ENCODE measurements around the gene HNRNPA2B1.

HNRNPA2B1 gene

DNA sequence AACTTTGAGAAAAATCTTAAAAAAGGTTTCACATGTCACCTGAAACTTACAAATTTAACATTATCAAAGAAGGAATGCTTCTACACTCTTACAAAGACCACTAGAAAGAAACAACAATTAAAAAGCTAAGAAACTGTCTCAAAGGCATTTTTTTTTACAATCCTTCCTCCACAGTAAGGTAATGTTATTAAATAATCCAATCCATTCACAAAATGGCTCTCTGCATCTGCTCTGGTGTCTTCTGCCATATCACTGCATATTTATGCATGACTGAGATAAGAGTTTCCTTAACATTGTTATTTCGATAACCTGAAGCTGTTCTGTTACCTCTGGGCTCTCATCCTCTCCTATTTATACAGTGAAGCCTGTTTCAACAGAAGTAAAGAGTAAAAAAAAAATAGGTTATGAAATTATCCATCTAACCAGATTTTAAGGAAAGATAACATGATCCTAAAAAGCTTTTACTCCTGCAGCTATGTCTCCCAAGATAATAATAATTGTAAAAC is 8.5 kb downstream of the HNRNPA2B1 start:
- Histone ChIP-seq H3K9ac (no peak overlapping the region), H4K20me1 (peaks cover 100% of the 10 kb centered on the region), H3K27ac (no peak overlapping the region), H3K4me3 (no peak overlapping the region), H3K4me1 (peaks cover 48% of the 10 kb centered on the region), H3K9me3 (no peaks in the 10 kb centered on the region), H3K27me3 (no peaks in the 10 kb centered on the region), H3K36me3 (peaks cover 95% of the 10 kb centered on the region), H3K4me2 (peak overlapping the region; percentile 81)
- no peak for TF ChIP-seq Cebpa-rat (IDR thresholded peaks at IDR 0.05)

DNA sequence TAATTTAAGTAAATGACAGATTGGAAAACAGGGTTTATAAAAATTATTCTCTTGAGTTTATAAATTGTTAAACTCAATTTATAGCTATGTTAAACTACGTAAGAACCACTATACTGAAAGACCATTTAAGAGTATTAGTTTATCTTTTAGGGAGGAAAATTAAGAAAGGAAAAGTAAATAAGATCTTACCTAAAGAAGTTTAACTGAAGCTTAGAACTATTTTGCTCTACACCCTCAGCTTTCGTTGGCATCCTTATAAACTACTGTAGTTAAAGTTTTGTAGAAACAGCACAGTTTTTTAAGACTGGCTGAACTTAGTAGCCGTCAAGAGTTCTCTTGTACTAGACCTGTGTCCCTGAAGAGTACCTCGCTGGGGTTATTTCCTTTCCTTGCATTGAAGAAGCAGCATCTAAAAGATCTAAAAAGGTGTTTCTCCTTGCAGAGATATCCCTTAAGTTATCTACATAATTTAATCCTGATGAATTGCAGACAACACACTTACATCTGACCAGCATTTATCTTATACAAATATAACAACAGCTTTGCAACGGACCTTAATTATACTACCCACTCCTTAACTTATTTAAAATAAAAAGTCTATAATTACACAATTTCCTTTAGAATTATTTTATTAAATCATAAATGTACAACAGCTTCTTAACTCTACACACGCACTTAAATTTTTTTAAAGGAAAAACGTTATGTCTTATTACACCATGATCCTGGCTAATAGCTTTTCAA is 9.1 kb downstream of the HNRNPA2B1 start:
- Histone ChIP-seq H3K9ac (no peak overlapping the region), H3K36me3 (peaks cover 89% of the 10 kb centered on the region), H3K4me2 (no peak overlapping the region), H3K27me3 (no peaks in the 10 kb centered on the region), H3K9me3 (no peaks in the 10 kb centered on the region), H4K20me1 (peaks cover 100% of the 10 kb centered on the region), H3K27ac (no peak overlapping the region), H3K4me1 (peaks cover 41% of the 10 kb centered on the region), H3K4me3 (no peak overlapping the region)
- TF ChIP-seq Cebpa-rat (IDR thresholded peaks at IDR 0.05), result no peak

DNA sequence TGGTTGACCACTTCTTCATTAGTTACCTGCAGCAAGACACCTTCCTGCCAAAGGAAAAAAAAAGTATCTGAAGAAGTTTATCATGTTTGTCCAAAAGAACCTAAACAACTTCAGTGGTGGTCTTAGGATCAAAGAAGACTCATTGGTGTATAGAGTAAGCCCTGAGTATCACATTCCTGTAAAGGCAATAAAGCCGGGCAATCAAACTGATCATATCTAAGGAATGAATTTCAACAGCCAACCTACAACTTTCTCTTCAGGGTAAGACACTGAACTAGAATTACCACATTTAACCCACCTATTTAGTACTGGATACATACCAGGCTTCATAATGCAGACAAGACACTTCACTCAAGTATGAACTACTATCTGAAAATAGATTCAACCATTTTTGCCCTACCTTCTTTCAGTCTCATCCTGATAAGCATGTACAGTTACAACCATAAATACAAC is 10.1 kb downstream of the HNRNPA2B1 start:
- Histone ChIP-seq H3K27me3 (no peaks in the 10 kb centered on the region), H3K9ac (no peak overlapping the region), H3K9me3 (no peaks in the 10 kb centered on the region), H3K36me3 (peaks cover 79% of the 10 kb centered on the region), H3K4me3 (no peak overlapping the region), H4K20me1 (peaks cover 100% of the 10 kb centered on the region), H3K27ac (no peak overlapping the region), H3K4me1 (peaks cover 32% of the 10 kb centered on the region), H3K4me2 (no peak overlapping the region)
- no peak for TF ChIP-seq Cebpa-rat (IDR thresholded peaks at IDR 0.05)

DNA sequence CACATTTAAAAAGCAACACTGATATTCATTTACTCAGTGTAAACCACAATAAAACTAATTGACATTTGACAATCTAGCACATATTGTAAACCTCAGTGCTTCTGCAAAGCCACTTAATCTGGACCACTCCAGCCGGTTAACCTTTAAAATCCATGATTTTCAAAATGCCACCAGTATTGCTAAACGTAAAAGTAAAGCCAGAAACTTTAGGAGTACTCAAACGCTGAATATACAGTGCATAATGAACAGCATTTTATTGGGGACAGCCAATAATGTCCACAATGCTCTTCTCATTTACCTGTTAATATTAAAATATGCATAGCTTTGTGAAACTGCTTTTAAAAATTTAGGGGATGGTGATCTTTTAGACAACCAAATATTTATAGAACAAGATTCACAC is 10.8 kb downstream of the HNRNPA2B1 start:
- H3K36me3 ChIP-seq, result peaks cover 77% of the 10 kb centered on the region
- H4K20me1 ChIP-seq, result peaks cover 100% of the 10 kb centered on the region
- no peak overlapping the region for H3K9ac ChIP-seq
- no peak overlapping the region for H3K4me2 ChIP-seq
- H3K27me3 ChIP-seq, result no peaks in the 10 kb centered on the region
- no peak overlapping the region for H3K27ac ChIP-seq
- H3K9me3 ChIP-seq, result no peaks in the 10 kb centered on the region
- H3K4me3 ChIP-seq, result no peak overlapping the region
- peaks cover 24% of the 10 kb centered on the region for H3K4me1 ChIP-seq
- no peak for TF ChIP-seq Cebpa-rat (IDR thresholded peaks at IDR 0.05)

DNA sequence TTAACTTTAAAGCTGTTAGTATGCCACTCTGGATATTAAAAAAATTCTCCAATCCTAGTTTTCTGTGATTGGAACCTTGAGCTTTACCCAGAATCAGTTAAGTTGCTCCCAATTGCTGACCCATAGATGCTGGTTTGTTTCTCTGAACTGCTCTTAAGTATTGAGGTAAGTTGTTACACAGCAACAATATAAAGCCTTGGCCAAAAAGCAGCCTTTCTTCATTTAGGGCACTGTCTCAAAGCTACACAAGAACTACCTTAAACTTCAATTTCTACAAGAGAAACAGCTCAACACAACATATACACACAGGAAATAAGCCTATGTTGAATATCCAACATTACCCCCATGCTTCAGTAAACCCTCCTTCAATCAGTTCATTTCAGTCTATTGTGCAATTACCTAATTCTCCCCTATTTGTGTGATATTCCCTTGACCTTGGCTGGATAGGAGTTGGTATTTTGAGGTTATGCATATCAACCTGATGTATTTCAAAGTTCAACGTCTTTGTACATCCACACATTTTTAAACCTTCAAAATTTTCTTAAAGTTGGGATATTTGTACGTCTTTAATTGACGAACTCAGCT is 11.5 kb downstream of the HNRNPA2B1 start:
- Histone ChIP-seq H3K27ac (no peak overlapping the region), H4K20me1 (peaks cover 100% of the 10 kb centered on the region), H3K4me2 (no peak overlapping the region), H3K36me3 (peaks cover 74% of the 10 kb centered on the region), H3K4me3 (no peak overlapping the region), H3K4me1 (peaks cover 18% of the 10 kb centered on the region), H3K9ac (no peak overlapping the region), H3K9me3 (no peaks in the 10 kb centered on the region), H3K27me3 (no peaks in the 10 kb centered on the region)
- peak; percentile 64; the same call in 1 of the 2 replicates for TF ChIP-seq Cebpa-rat (IDR thresholded peaks at IDR 0.05)

DNA sequence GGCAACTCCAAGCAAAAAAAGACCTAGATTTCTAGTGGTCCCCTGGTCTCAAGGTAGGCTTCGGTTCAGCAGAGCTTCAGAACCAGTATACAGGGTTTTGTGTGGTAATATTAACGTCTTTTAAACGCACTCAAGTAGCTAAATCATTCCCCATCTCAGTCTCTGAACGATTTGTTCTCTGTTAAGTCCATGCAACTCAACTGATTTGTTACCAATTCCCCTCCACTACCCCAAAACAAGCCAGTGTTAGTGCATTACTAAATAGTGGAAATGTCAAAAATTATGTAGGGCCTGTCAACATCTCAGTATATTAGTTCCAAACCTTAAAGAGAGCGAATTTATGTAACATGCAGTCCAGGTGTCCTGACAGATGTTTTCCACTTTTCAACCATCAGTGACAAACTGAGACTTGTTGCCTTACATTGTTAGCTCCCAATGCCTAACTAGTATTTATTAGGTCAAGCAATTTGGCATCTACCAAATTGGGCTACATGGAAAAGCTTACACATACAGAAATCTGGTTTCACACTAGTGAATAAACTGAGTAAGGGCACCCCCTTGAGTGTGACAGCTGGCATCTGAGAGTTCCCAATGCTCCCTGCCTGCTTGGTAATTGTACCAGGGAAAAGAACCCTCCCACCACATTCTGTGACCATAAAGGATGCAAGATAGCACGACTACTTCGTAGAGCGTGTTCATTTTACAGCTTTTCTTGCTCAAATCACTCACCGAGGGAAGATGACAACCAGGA is 12.2 kb downstream of the HNRNPA2B1 start:
- TF ChIP-seq Cebpa-rat (IDR thresholded peaks at IDR 0.05), result no peak
- peaks cover 11% of the 10 kb centered on the region for H3K4me1 ChIP-seq
- no peak overlapping the region for H3K4me3 ChIP-seq
- H4K20me1 ChIP-seq, result peaks cover 100% of the 10 kb centered on the region
- no peak overlapping the region for H3K4me2 ChIP-seq
- no peaks in the 10 kb centered on the region for H3K9me3 ChIP-seq
- H3K27me3 ChIP-seq, result no peaks in the 10 kb centered on the region
- no peak overlapping the region for H3K9ac ChIP-seq
- H3K27ac ChIP-seq, result peak overlapping the region; percentile 22
- H3K36me3 ChIP-seq, result peaks cover 67% of the 10 kb centered on the region

DNA sequence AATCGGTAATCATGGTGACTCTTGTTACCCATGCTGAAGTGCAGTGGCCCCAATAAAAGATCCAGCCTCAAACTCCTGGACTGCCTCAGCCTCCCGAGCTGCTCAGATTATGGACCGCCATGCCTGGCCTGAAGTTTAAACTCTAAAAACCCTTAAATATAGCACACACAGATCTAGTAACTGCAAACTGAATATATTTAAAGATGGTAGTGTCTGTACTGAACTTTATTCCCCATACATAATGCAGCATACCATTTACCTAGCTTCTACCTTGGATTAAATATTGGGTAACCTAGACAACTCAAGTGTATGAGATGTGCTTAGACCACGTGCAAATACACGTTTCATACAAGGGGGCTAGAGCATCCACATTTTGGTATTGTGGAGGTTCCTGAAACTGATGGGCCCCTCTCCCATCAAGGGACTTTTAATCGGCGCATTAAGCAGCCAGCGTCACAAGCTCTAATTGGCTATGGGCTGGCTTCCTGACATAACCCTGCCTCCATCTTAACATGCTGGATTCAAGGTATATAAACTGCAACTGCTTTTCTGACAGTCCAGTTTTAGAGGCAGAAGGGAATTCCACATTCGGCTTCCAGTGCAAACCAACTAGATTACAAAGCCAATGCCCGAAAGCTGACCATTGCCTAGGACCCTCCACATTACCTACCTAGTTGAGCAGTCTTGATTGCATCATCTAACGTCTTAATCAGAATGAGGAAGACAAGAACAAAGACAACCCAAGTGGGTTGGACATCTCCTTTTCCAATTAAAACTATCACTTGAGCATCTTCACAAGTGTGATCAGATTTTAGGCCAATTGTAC is 13.0 kb downstream of the HNRNPA2B1 start:
- Histone ChIP-seq H3K4me2 (no peak overlapping the region), H4K20me1 (peaks cover 100% of the 10 kb centered on the region), H3K27ac (peak overlapping the region; percentile 22), H3K4me1 (peaks cover 3% of the 10 kb centered on the region), H3K4me3 (no peak overlapping the region), H3K9me3 (no peaks in the 10 kb centered on the region), H3K27me3 (no peaks in the 10 kb centered on the region), H3K9ac (no peak overlapping the region), H3K36me3 (peaks cover 59% of the 10 kb centered on the region)
- peak; percentile 79 for TF ChIP-seq Cebpa-rat (IDR thresholded peaks at IDR 0.05)

DNA sequence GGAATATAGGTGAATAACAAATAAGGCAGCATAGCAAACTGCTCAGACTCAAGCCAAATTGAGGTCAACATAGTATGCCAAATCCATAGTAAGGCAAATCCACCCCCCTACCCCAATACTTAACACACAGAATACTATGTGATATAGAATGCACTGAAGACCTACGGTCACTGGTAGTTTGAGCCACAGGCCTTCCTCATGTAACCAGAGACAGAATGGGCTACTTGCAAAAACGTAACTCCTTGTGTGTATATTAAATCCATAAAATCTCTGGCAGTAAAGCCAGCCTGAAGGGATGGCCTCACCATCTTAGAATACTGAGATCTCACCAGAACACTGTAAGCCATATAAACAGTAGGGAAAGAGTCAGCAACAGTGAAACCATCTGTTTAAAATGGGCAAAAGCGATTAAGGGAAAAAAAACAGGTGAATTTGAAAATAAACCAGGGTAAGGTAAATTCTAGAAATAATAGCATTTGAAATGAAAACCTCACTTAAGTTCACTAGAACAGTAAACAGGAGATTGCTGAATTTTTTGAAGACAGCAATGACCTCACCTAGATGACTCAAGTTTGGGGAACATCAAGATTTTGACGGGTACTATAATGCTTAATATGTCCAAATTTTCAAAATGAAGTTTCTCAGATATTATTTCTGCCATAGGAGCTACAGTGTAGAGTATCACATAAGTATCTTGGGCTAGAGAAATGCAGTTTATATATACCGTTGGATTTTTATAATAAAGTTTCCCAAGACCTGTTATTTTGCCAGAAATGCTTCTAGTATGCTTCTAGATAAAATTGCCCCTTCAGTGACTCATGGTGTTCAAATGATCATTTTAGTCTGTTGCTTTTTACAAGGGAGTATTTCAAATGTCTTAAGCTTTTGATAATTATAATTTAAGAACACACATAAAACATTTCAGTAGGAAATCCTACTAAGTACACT is 13.9 kb downstream of the HNRNPA2B1 start:
- no peak overlapping the region for H3K4me3 ChIP-seq
- no peaks in the 10 kb centered on the region for H3K27me3 ChIP-seq
- peaks cover 92% of the 10 kb centered on the region for H4K20me1 ChIP-seq
- no peak overlapping the region for H3K9ac ChIP-seq
- peaks cover 50% of the 10 kb centered on the region for H3K36me3 ChIP-seq
- no peak for TF ChIP-seq Cebpa-rat (IDR thresholded peaks at IDR 0.05)
- no peaks in the 10 kb centered on the region for H3K4me1 ChIP-seq
- H3K4me2 ChIP-seq, result no peak overlapping the region
- H3K9me3 ChIP-seq, result no peaks in the 10 kb centered on the region
- H3K27ac ChIP-seq, result no peak overlapping the region

Data from BLaER1 (cell line).